ENCODE data around the gene DR1. TPM values are rescaled to one million over a fixed set of nuclear protein-coding genes. Genes with fewer than 3 reads are reported as not detected.

The DR1 gene
- total RNA-seq (2022; extraction: Qiagen RNA extraction) = 29.3 to 37.1 TPM (median 33.2 TPM) in 5 replicates

GRCh38 chr1:93345633-93346420 is at the start of gene DR1:
Gene DR1, plus strand, starts transcription at chr1:93345907. Its CDS starts 739 bp downstream, at chr1:93346646.

Other genes starting within 250 kb of the DR1 start
- 29.8 to 38.1 TPM (median 34.7 TPM) in 5 replicates for gene TMED5, start 165.5 kb upstream of the DR1 start, total RNA-seq (2022; extraction: Qiagen RNA extraction)
- gene CCDC18, start 165.2 kb upstream of the DR1 start, total RNA-seq (2022; extraction: Qiagen RNA extraction) = 4.8 to 9.5 TPM (median 5.3 TPM) in 5 replicates
- gene FNBP1L, start 102.2 kb downstream of the DR1 start, total RNA-seq (2022; extraction: Qiagen RNA extraction) = 13.7 to 22.8 TPM (median 20.3 TPM) in 5 replicates